GM18498 (cell line): ENCODE data around the gene E2F8.

Experiments
- ATAC-seq: cut with Tn5 transposase; IDR thresholded peaks from one replicate; pipeline ENCODE4 v1.9.1; 2021; ENCODE audit warnings: mild to moderate bottlenecking, moderate library complexity; ENCODE audit not compliant: unreplicated experiment

Gene E2F8

DNA sequence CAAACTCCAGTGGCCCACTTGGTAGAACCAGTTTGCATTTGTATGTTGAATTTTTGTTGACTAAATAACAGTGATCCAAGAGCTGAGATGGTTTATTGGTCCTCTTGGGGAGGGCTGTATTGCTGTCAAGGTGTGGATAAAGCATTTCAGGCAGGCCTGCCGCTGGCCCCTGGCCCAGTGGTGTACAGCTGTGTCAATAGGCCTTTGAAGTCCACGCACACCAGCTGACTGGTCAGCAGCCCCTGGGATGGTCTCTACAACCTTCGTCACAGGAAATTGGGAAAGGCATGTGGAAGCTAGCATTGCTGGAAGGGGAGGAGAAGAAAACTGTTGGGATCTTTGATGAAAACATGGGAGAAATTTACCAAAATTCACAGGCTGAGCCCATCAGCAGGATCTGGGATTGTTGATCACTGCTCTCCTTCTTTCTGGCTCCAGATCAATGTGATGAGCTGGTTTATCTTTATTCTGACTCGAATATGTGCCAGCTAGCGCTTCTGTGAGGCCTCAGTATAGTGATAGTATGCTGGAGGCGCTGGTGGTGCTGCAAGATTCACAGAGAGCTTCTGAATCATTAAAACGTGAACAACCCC, 12.5 kb upstream of the E2F8 start:
- no peak for ATAC-seq

DNA sequence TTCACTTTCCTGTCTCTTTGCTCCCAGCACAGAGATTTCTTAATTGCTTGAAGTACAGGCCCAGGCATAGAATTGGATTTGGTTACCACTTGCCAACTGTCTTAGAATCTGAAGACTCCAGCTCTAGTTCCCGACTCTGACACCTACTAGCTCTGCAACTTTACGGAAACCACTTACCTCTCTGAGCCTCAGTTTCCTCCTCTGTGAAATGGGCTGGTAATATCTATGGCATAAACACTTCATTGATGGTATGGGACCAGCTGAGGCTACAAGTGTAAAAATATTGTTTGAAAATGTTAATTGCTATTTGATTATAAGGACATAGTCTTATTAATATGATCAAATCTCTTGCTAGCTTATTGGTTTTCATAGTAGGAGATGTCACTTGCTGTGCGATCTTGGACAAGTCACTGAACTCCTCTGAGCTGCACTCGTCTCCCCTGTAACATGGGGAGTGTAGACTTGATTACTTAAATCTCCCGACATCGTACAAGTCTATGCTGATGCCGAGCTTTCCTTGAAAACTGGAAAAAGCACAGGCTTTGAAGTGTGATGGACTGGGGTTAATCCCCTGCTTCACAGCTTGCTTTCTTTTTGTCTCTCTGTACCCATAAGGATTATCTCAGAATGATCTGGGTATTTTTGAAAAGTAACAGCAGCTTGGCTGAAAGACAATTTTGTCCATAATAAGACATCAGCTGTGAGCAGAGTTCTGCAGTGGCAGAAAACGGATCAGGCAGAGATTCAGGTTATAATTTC, 11.8 kb upstream of the E2F8 start:
- no peak for ATAC-seq

GRCh38 chr11:19251577-19251976, 10.8 kb upstream of the E2F8 start:
- ATAC-seq, result no peak

- ATAC-seq, result no peak
Observed at GRCh38 chr11:19246816-19247215, 6.1 kb upstream of the E2F8 start.

DNA sequence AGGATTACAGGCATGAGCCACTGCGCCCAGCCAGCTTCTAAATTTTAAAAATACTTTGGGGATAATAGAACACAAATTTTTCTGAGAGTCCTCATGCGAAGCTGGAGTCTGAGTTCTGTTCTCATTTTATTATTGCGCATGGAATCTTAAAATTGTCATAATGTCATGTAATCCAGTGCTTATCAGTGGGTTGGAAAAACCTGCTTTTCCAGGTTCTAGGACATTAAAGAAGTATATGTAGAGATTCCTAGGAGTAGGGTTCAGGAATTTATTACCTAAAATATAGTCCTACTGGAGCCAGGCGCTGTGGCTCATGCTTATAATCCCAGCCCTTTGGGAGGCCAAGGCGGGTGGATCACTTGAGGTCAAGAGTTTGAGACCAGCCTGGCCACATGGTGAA, 4.6 kb upstream of the E2F8 start:
- no peak for ATAC-seq

- ATAC-seq, result no peak
Observed at GRCh38 chr11:19244621-19245020, 3.9 kb upstream of the E2F8 start.

DNA sequence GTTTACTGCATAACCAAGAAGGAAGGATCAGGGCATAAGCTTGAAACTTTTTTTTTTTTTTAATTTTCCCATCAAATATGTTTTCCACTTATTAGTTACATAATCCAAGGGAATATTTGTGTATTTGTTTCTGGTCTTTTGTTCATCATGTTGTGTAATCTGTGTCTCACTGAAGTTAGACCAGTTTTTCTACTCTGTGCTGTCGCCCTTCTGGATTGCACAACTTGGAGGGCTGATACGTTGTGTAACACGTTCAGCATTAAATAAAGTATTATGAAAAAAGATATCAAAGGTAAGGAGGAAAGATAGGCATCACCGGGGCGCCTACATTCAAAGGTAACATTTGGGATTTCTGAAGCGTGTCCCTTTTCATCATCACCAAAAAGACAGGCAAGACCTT, 3.3 kb upstream of the E2F8 start:
- ATAC-seq, result no peak

DNA sequence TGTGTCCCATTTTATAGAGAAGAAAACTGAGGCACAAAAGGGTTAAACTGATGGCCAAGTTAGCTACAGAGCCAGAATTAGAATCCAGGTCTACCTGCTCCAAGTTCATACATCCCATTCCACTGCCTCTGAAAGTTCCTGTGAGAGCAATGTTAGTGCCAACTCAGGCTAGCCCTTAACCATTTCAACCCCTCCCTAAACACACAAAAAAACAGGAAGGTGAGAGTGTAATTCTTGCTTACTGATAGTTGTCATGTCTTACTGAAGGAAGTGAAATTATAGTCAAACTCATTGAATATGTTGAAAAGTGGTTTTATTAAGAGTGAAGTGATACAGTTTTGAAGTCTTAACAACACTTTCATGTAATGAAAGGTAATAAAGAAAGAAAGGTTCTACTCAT, 2.9 kb upstream of the E2F8 start:
- ATAC-seq, result no peak

DNA sequence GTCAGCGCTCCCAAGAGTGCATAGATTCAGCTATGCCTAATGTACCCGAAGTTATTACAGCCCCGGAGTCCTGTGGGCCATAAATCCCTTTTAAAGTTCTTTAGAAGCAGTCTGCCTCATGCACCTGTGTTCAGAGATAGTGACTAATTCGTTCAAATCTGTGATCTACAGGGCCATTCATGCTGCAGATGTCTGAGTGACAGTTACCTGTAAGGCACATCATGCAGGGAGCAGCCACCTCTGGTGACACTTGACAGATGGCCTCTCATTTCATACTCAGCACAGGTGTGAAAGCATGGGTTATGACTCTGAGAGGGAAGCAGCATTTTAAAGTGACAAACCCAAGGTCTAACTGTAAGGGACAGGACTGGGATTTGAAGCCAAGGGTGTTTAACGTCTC, 2.4 kb upstream of the E2F8 start:
- ATAC-seq, result no peak

DNA sequence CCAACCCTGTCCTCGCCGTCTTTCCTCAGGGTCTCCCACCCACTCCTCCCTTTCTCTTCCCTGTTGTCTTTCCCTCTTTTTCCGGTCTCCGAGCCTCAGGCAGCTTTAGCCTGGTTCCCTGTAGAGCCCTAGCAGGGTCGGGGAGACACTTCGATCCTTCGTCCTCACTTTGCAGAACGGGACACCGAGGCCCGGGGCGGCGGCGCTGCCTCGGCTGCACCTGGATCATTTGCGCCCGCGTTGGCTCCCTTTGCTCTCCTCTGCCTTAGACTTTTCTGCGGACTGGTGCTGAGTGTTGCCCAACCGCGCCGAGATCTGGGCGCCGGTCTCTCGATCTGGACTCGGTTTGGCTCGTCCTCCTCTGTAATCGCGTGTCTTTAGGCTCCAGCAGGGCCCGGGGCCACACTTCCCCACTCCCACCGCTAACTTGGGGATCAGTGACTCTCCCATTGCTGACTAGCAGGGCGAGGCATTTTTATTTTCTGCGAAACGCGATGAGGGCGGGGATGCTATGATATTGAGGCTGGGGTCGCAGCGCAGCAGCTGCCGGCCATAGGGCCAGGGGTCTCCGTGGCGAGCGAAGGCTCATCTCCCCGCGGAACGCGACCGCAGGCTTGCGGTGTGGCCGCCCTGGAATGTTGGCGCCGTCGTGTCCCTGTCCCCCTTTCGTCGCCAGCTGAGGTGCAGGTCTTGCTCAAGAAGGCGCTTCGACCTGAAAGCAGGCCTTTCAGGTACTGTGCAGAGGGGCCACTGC, 1.6 kb upstream of the E2F8 start:
- no peak for ATAC-seq

DNA sequence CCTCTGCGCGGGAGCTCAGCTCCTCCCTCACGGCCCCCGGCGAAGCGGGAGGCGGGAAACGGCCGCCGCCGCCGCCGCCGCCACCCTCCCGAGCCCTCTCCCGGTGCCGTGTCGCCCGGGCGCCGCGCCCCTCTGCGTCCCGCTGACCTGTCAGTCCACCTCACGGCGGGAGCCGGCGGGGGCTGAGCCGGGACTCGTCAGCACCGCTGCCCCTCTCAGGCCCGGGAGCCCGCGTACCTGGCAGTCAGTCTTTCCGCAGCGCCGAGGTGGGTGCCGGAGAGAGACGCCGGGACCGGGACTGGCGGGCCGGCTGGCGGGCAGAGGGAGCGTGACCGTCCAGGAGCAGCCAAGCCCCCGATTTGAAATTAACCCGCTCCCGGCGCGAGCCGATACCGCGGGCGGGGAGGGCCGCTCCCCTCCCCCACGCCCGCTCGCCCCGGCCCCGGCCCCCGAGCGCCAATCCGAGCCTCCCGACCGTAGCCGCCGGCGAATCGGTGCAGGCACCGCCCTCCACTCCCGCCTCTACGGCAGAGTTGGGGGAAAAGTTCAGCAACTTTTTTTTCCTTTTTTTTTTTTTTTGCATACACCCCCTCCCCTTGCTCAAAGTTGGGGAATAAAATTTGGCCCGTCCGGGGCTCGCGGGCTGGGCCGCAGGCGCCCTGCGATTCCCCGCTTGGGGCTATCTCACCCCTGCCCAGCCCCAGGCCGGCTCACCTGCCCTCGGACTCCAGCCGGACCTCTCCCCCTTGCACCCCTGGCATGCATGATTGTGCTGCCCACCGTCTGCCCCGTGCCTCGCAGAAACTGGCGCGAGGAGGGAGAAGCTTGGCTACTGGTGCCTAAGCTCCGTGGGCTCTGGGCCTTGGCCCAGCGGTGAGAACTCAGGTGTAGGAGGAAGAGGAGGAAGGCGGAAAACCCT, 774 bp upstream of the E2F8 start:
- ATAC-seq, result peak; percentile 33

DNA sequence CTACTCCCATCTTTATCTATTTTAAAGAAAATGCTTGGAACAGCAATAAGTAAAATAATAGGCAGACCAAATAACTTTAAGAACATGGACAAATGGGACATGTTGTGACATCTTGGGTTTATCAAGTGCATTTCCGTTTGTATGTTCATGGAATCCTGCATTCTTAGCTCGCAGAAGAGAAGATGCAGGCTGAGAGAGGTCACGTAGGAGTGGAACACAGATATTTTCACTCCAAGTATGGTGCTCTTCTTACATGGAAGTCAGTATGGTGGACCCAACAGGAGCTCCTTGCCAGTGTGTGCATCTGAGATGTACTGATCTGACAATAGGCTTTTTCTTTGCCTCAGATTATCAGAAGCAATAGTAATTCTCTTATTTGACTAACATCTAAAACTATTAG, 1.7 kb downstream of the E2F8 start:
- no peak for ATAC-seq

- ATAC-seq, result no peak
Observed at GRCh38 chr11:19237813-19238212, 2.9 kb downstream of the E2F8 start.

GRCh38 chr11:19237381-19237780, 3.4 kb downstream of the E2F8 start:
- no peak for ATAC-seq

DNA sequence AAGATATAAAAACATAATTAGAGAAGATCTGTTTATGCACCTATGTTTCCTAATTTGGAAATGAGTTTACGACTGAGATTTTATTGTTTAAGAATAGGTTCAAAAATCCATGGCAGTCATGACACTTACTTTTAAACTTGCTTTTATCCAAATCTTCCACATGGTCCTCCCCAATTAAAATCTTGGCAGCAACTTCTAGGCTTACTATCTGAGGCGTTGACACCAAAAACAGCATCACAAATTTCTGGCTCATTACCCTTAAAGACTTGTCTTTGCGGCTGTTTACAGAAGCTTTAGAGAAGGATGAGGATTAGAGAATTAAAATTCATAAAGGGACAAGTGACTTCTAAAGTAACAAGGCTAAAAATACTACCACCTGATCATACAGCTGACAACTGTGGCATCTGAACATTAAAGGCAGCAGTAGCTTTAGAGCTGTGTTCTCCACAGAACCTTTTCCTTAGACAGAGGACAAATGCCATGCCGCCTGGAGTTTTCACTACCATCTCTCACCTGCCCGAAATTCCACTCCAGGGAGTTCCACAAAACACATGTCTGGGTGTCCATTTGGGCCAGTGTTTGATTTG, 6.4 kb downstream of the E2F8 start:
- ATAC-seq, result no peak

DNA sequence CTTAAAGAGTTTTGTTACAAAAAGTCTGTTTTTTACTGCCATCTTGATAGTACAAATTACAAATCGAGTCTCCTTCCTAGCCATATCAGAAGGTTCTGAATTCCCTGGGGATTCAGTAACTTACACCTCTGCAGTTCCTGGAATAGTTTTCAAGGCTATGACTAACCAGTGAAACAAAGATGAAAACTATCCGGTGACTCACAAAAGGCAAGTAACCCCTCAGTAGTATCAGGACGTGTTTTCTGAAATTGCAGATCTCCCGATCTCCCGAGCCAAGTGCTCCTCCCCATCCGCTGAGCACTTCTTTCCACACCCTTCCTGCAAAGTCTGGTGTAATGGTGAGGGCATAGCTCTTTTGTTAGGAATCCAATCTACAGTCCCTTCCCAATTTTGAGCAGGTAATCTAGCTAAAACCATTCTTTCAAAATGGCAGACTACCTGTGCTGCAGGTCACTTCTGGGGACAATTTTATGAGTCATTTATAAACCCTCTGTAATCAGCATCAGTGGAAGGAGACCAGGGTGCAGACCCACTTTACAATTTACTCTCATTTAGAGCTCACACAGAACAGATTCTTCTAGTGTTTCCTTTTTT, 7.7 kb downstream of the E2F8 start:
- no peak for ATAC-seq

- ATAC-seq, result no peak
Observed at GRCh38 chr11:19229671-19230070, 11.1 kb downstream of the E2F8 start.

DNA sequence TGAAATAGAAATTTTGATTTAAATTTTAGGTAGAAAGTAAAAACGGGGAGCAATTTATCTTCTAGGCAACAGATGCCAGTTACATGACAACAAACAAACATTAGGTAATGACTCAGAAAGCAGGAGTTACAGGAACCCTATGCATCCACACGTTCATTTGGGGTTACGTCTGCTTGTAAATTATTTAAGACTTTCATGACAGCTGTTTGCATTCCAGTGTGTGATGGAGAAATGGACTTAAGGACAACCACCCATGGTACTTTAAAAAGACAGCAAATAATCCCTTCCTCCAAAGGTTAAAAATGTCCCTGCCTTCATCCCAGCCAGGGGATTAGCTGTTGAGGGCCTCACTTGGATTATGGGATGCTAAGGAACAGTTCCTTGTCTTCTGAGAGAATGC, 11.8 kb downstream of the E2F8 start:
- no peak for ATAC-seq

- ATAC-seq, result no peak
Observed at GRCh38 chr11:19226378-19227195, 14.2 kb downstream of the E2F8 start.

GRCh38 chr11:19225581-19225980, 15.2 kb downstream of the E2F8 start:
- ATAC-seq, result no peak
